Stimulated activated CD4-positive, alpha-beta T cell treated with anti-CD3 and anti-CD28 coated beads, Interleukin-4, amount 100 ng/mL, for 48 hours (primary cell): ENCODE results near the gene IGFBP4.
A peak's percentile ranks its signal among the peaks of the same experiment; 100 is the strongest.

Source experiments
- DNase-seq, 2 donors: peaks; one replicate each; pipeline ENCODE4 v3.0.0-alpha.2; 2020; ENCODE audit warnings: low read depth in 2 of 2

The IGFBP4 gene

GRCh38 chr17:40471846-40472732 lies 28.8 kb downstream of the IGFBP4 start:
- no peak for DNase-seq

- no peak for DNase-seq
Measured at GRCh38 chr17:40472733-40473452, 29.6 kb downstream of the IGFBP4 start.

GRCh38 chr17:40473573-40474365 lies 30.5 kb downstream of the IGFBP4 start:
- DNase-seq, result no peak

GRCh38 chr17:40474419-40475002 lies 31.3 kb downstream of the IGFBP4 start:
- no peak for DNase-seq

GRCh38 chr17:40475234-40475908 lies 32.1 kb downstream of the IGFBP4 start:
- no peak for DNase-seq

- DNase-seq, result no peak
Measured at GRCh38 chr17:40477796-40478195, 34.5 kb downstream of the IGFBP4 start.

GRCh38 chr17:40478486-40478885 lies 35.2 kb downstream of the IGFBP4 start:
- DNase-seq, result no peak

- no peak for DNase-seq
Measured at GRCh38 chr17:40479754-40480480, 36.7 kb downstream of the IGFBP4 start.

GRCh38 chr17:40480501-40481003 lies 37.3 kb downstream of the IGFBP4 start:
- peak; percentile 74 to 76 for DNase-seq

- no peak for DNase-seq
Measured at GRCh38 chr17:40481106-40481505, 37.9 kb downstream of the IGFBP4 start.

GRCh38 chr17:40482722-40483121 lies 39.5 kb downstream of the IGFBP4 start:
- DNase-seq, result no peak

- no peak for DNase-seq
Measured at GRCh38 chr17:40483679-40484078, 40.4 kb downstream of the IGFBP4 start.

GRCh38 chr17:40484285-40484972 lies 41.2 kb downstream of the IGFBP4 start:
- DNase-seq, result no peak

- DNase-seq, result no peak
Measured at GRCh38 chr17:40484973-40485530, 41.8 kb downstream of the IGFBP4 start.

- no peak for DNase-seq
Measured at GRCh38 chr17:40485851-40486521, 42.7 kb downstream of the IGFBP4 start.

- DNase-seq, result no peak
Measured at GRCh38 chr17:40486522-40487370, 43.5 kb downstream of the IGFBP4 start.

- DNase-seq, result no peak
Measured at GRCh38 chr17:40487371-40488020, 44.2 kb downstream of the IGFBP4 start.
